T-cell (primary cell): ENCODE data around the gene CT45A10. TPM values are rescaled to one million over a fixed set of nuclear protein-coding genes. Genes with fewer than 3 reads are reported as not detected.
"Not testable (repeated sequence)": the region's sequence is repeated elsewhere in the genome, so short reads cannot be mapped to it uniquely, and the experiment has no call there.

Experiments
- ATAC-seq, 4 experiments: fragments of 200-7000 bp in 3 of 4; fragments of 150-1000 bp in 1 of 4; cut with Tn5 transposase; replicated peaks in 1 of 4; 1 replicate in 3 of 4; 2 replicates in 1 of 4; pipeline ENCODE4 v1.10.0; 2021; ENCODE audit warnings: moderate library complexity in 3 of 4, mild to moderate bottlenecking in 2 of 4, moderate number of reproducible peaks in 1 of 4
- CTCF ChIA-PET, 2 donors: fragments of 300-600 bp; sonication (Branson Sonifier 250); formaldehyde crosslinking; loops; one replicate each; lab custom pipeline; 2022; ENCODE audit warnings: antibody characterized with exemption in 2 of 2; lab: Charles Lee
- POLR2A ChIA-PET, 2 donors: fragments of 300-600 bp; sonication (Branson Sonifier 250); formaldehyde crosslinking; loops; one replicate each; lab custom pipeline; 2022; ENCODE audit warnings: antibody characterized with exemption in 2 of 2; lab: Charles Lee
- DNase-seq, 35 experiments: peaks; one replicate each; pipeline versions ENCODE4 v3.0.0 to v3.0.0-alpha.2; 2013 to 2023
- H3K27ac ChIP-seq: one replicate; pipeline ENCODE4 v1.5.1; 2013; ENCODE audit warnings: low read length
- H3K27me3 ChIP-seq, 2 experiments: replicated peaks in 1 of 2; 1 replicate in 1 of 2; 2 replicates in 1 of 2; pipeline versions ENCODE4 v1.6.1 to v1.7.0; 2013; ENCODE audit warnings: low read length in 1 of 2, mixed read lengths in 1 of 2; ENCODE audit not compliant: control insufficient read depth in 2 of 2, insufficient read depth in 2 of 2; ENCODE audit errors: extremely low read depth in 1 of 2
- H3K36me3 ChIP-seq, 2 donors: 1 replicate in 1 of 2; 2 replicates in 1 of 2; pipeline versions ENCODE4 v1.6.1 to v1.7.0; 2013; ENCODE audit warnings: low read length in 1 of 2; ENCODE audit not compliant: control insufficient read depth in 2 of 2, insufficient read depth in 1 of 2; ENCODE audit errors: extremely low read depth in 1 of 2
- H3K4me1 ChIP-seq, 2 experiments: 1 replicate in 1 of 2; 2 replicates in 1 of 2; pipeline versions ENCODE4 v1.6.1 to v1.7.0; 2013; ENCODE audit warnings: low read length in 2 of 2, mixed read lengths in 1 of 2; ENCODE audit not compliant: insufficient read depth in 2 of 2, control insufficient read depth in 1 of 2; ENCODE audit errors: extremely low read depth in 1 of 2
- H3K4me3 ChIP-seq, 2 donors: 1 replicate in 1 of 2; 2 replicates in 1 of 2; pipeline versions ENCODE4 v1.5.1 to v1.7.0; 2013; ENCODE audit warnings: mild to moderate bottlenecking in 2 of 2, low read length in 1 of 2, moderate library complexity in 1 of 2; ENCODE audit not compliant: control insufficient read depth in 1 of 2; ENCODE audit errors: extremely low read depth in 1 of 2
- H3K9me3 ChIP-seq: 2 replicates; pipeline ENCODE4 v1.7.0; 2013
- H3K27ac Mint-ChIP-seq, 2 donors: one replicate each; pipeline ENCODE4 v1.8.0; 2020 to 2021; ENCODE audit warnings: mild to moderate bottlenecking in 2 of 2, mixed read lengths in 2 of 2
- H3K27me3 Mint-ChIP-seq, 2 donors: one replicate each; pipeline ENCODE4 v1.8.0; 2021 to 2022; ENCODE audit warnings: mixed read lengths in 2 of 2
- H3K36me3 Mint-ChIP-seq: one replicate; pipeline ENCODE4 v1.8.0; 2021; ENCODE audit warnings: mixed read lengths
- H3K4me1 Mint-ChIP-seq, 3 donors: one replicate each; pipeline ENCODE4 v1.8.0; 2020 to 2022; ENCODE audit warnings: mixed read lengths in 3 of 3, mild to moderate bottlenecking in 1 of 3
- H3K4me3 Mint-ChIP-seq, 3 donors: one replicate each; pipeline ENCODE4 v1.8.0; 2020 to 2022; ENCODE audit warnings: mild to moderate bottlenecking in 3 of 3, mixed read lengths in 3 of 3, moderate library complexity in 3 of 3
- H3K9me3 Mint-ChIP-seq, 3 donors: one replicate each; pipeline ENCODE4 v1.8.0; 2020 to 2022; ENCODE audit warnings: mixed read lengths in 3 of 3
- WGBS: methylation state at CpG from one replicate; pipeline ENCODE4 v1.1.5; 2013; ENCODE audit warnings: missing lambda C conversion rate; ENCODE audit not compliant: insufficient coverage; 5-methylcytosine and 5-hydroxymethylcytosine counted together
- total RNA-seq, 35 experiments: library from RNA in 6 of 35; stranded (reverse) in 6 of 35; fragments of 120-200 nt in 1 of 35; gene quantifications; one replicate each; pipeline versions ENCODE4 v1.2.1 to v1.2.4 and lab custom pipeline; 2013 to 2026

CT45A10 gene
- total RNA-seq, 5 donors from 2014 or later (not counting 1 experiment from before 2014, with no cell fraction given) = not detected

GRCh38 chrX:135910251-135910650, 17.0 kb upstream of the CT45A10 start:
- WGBS = no CpG with 5 or more reads among the region's 5 CpGs

GRCh38 chrX:135892781-135893180, 463 bp downstream of the CT45A10 start:
- Histone ChIP-seq H3K27me3 (peaks cover 0 to 4% of the 10 kb centered on the region in 2 experiments), H3K36me3 (no peaks in the 10 kb centered on the region), H3K27ac (no peak overlapping the region), H3K9me3 (no peaks in the 10 kb centered on the region), H3K4me1 (no peaks in the 10 kb centered on the region), H3K4me3 (no peak overlapping the region)
- H3K27ac Mint-ChIP-seq = no peak overlapping the region
- 94% methylated on average over 5 of the region's 11 CpGs for WGBS
- POLR2A ChIA-PET = no interaction called here
- H3K4me3 Mint-ChIP-seq = no peak overlapping the region
- CTCF ChIA-PET = no interaction called here
- H3K36me3 Mint-ChIP-seq = no peaks in the 10 kb centered on the region
- H3K4me1 Mint-ChIP-seq = no peaks in the 10 kb centered on the region
- peaks cover 0 to 20% of the 10 kb centered on the region in 2 donors for H3K27me3 Mint-ChIP-seq
- no peaks in the 10 kb centered on the region for H3K9me3 Mint-ChIP-seq
- ATAC-seq (no peak), DNase-seq (no peak)

More at GRCh38 chrX:135910251-135910650, 17.0 kb upstream of the CT45A10 start:
- DNase-seq (no peak), ATAC-seq (no peak)
- H3K9me3 Mint-ChIP-seq = no peaks in the 10 kb centered on the region
- no peak overlapping the region for H3K4me3 Mint-ChIP-seq
- no peak overlapping the region for H3K27ac Mint-ChIP-seq
- Histone ChIP-seq H3K27me3 (no peaks in the 10 kb centered on the region), H3K27ac (no peak overlapping the region), H3K4me1 (no peaks in the 10 kb centered on the region), H3K36me3 (no peaks in the 10 kb centered on the region), H3K4me3 (no peak overlapping the region), H3K9me3 (no peaks in the 10 kb centered on the region)
- ChIA-PET POLR2A (no interaction called here), CTCF (no interaction called here)
- H3K27me3 Mint-ChIP-seq = peaks cover 6 to 38% of the 10 kb centered on the region in 2 donors
- no peaks in the 10 kb centered on the region for H3K36me3 Mint-ChIP-seq
- H3K4me1 Mint-ChIP-seq = no peaks in the 10 kb centered on the region

GRCh38 chrX:135890087-135890585, 3.1 kb downstream of the CT45A10 start:
- POLR2A ChIA-PET = no interaction called here
- CTCF ChIA-PET = no interaction called here
- H3K27me3 ChIP-seq = peaks cover 0 to 4% of the 10 kb centered on the region in 2 experiments
- Mint-ChIP-seq H3K4me1 (no peaks in the 10 kb centered on the region), H3K27ac (no peak overlapping the region), H3K27me3 (peaks cover 0 to 14% of the 10 kb centered on the region in 2 donors), H3K36me3 (no peaks in the 10 kb centered on the region), H3K4me3 (no peak overlapping the region), H3K9me3 (no peaks in the 10 kb centered on the region)
- no peak overlapping the region for H3K4me3 ChIP-seq
- H3K27ac ChIP-seq = no peak overlapping the region
- no peaks in the 10 kb centered on the region for H3K4me1 ChIP-seq
- H3K9me3 ChIP-seq = no peaks in the 10 kb centered on the region
- DNase-seq (no peak), ATAC-seq (no peak)
- 67% methylated on average over 6 of the region's 14 CpGs for WGBS
- no peaks in the 10 kb centered on the region for H3K36me3 ChIP-seq

- H3K27ac ChIP-seq, H3K4me3 ChIP-seq, H3K9me3 ChIP-seq, H3K4me3 Mint-ChIP-seq, ATAC-seq, H3K9me3 Mint-ChIP-seq, H3K27ac Mint-ChIP-seq, POLR2A ChIA-PET, H3K4me1 Mint-ChIP-seq, H3K36me3 ChIP-seq, H3K4me1 ChIP-seq, H3K36me3 Mint-ChIP-seq, H3K27me3 ChIP-seq: not testable (repeated sequence)
- peaks cover 0 to 14% of the 10 kb centered on the region in 2 donors for H3K27me3 Mint-ChIP-seq
- peak in 3 of 35 experiments; percentile 5 to 8 (median 6) for DNase-seq
- CTCF ChIA-PET = interaction anchor here in 1 of 2 donors (0.6 kb wide), 1 partner anchor 73 kb away, joined by 3 read pairs; no protein-coding TSS in a partner anchor
- 60% methylated on average over 1 of the region's 15 CpGs for WGBS
Observed at GRCh38 chrX:135888976-135889375, 4.3 kb downstream of the CT45A10 start.

GRCh38 chrX:135888230-135888629, 5.0 kb downstream of the CT45A10 start:
- H3K27ac ChIP-seq, H3K36me3 ChIP-seq, POLR2A ChIA-PET, H3K9me3 ChIP-seq, DNase-seq, H3K27me3 ChIP-seq, ATAC-seq, H3K27ac Mint-ChIP-seq, H3K36me3 Mint-ChIP-seq, H3K4me1 ChIP-seq, H3K4me3 ChIP-seq, CTCF ChIA-PET, H3K27me3 Mint-ChIP-seq, H3K9me3 Mint-ChIP-seq, H3K4me3 Mint-ChIP-seq, H3K4me1 Mint-ChIP-seq: not testable (repeated sequence)
- WGBS = 100% methylated on average over 3 of the region's 18 CpGs

GRCh38 chrX:135882741-135883140, 10.5 kb downstream of the CT45A10 start:
- H3K36me3 Mint-ChIP-seq, H3K9me3 ChIP-seq, H3K27ac ChIP-seq, H3K27ac Mint-ChIP-seq, H3K9me3 Mint-ChIP-seq, ATAC-seq, H3K4me3 ChIP-seq, H3K36me3 ChIP-seq, POLR2A ChIA-PET, DNase-seq, H3K4me1 Mint-ChIP-seq, H3K4me3 Mint-ChIP-seq, H3K27me3 Mint-ChIP-seq, CTCF ChIA-PET, H3K27me3 ChIP-seq, H3K4me1 ChIP-seq: not testable (repeated sequence)
- WGBS = no CpG with 5 or more reads among the region's 5 CpGs

- H3K27ac ChIP-seq, CTCF ChIA-PET, H3K36me3 Mint-ChIP-seq: not testable (repeated sequence)
Observed at GRCh38 chrX:135871712-135872111, 21.5 kb downstream of the CT45A10 start, which contains the start of gene CT45A9. Gene CT45A9 (minus strand): TSS chrX:135871812. CDS start chrX:135868061, 3,751 bp downstream.

More at GRCh38 chrX:135871712-135872111, 21.5 kb downstream of the CT45A10 start, which contains the start of gene CT45A9:
- H3K27me3 Mint-ChIP-seq, ATAC-seq, DNase-seq, H3K4me3 ChIP-seq, H3K4me1 Mint-ChIP-seq, POLR2A ChIA-PET, H3K9me3 Mint-ChIP-seq, H3K4me1 ChIP-seq, H3K36me3 ChIP-seq, H3K27me3 ChIP-seq, H3K9me3 ChIP-seq, H3K4me3 Mint-ChIP-seq, H3K27ac Mint-ChIP-seq: not testable (repeated sequence)
- no CpG with 5 or more reads among the region's 17 CpGs for WGBS
